HPDE6-E6E7 (cell line): ENCODE results near the gene CEP164.

Experiments used
- DNase-seq: peaks from one replicate; pipeline ENCODE4 v3.0.0; 2011; ENCODE audit warnings: missing footprints; ENCODE audit errors: extremely low spot score

The CEP164 gene

GRCh38 chr11:117461396-117462182, 133.9 kb downstream of the CEP164 start:
- no peak for DNase-seq

GRCh38 chr11:117462183-117462863, 134.7 kb downstream of the CEP164 start:
- no peak for DNase-seq

- DNase-seq: no peak
Observed at GRCh38 chr11:117462864-117463247, 135.2 kb downstream of the CEP164 start.
